Stimulated activated CD4-positive, alpha-beta T cell treated with anti-CD3 and anti-CD28 coated beads, Interleukin-4, amount 100 ng/mL, for 48 hours (primary cell): Measurements from ENCODE around the gene TMEM63A.
"Not testable (repeated sequence)": the region's sequence is repeated elsewhere in the genome, so short reads cannot be mapped to it uniquely, and the experiment has no call there.

Experiments used
- DNase-seq, 2 donors: peaks; one replicate each; pipeline ENCODE4 v3.0.0-alpha.2; 2020; ENCODE audit warnings: low read depth in 2 of 2

TMEM63A gene

GRCh38 chr1:225908773-225909172 is 26.6 kb upstream of the TMEM63A start:
- DNase-seq: no peak

- no peak for DNase-seq
These were observed 25.9 kb upstream of the TMEM63A start for GRCh38 chr1:225908013-225908640.

DNA sequence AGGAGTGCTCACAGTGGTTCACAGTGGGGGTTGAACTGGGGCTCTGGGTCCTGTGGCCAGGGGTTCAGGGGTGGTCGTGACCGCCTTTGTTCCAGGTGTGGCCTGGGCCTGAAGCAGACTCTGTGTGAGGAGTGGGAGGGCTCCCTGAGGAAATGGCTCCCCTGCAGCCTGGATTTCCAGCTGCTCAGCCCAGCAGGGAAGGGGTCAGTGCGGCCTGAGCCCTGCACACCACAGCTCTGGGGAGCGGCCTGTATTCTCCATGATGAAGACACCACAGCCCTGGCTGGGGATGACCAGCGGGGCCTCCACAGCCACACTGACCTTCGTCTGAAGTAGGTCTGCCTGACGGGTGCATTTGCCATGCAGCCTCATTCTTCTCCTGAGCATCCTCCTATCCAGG is 25.2 kb upstream of the TMEM63A start:
- DNase-seq: no peak

DNA sequence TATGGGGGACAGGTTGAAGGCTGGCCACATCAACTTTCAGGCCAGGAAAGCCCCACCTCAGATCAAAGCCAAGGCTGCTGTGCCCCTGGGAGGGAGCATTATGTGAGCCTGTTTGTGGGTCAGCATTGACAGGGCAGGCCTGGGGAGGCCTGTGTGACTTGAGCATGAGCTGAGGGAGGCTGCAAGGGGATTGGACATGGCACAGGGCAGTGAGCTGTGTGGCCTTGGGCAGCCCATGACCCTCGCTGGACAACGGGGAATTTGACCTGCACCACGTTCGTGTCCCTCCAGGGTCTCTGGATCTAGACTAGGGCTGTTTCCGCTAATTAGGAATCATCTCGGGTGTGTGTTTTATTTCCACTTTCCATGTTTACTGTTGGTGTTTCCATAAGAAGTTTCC is 24.3 kb upstream of the TMEM63A start:
- no peak for DNase-seq

- DNase-seq: no peak
These were observed 21.4 kb upstream of the TMEM63A start for GRCh38 chr1:225903623-225904022.

DNA sequence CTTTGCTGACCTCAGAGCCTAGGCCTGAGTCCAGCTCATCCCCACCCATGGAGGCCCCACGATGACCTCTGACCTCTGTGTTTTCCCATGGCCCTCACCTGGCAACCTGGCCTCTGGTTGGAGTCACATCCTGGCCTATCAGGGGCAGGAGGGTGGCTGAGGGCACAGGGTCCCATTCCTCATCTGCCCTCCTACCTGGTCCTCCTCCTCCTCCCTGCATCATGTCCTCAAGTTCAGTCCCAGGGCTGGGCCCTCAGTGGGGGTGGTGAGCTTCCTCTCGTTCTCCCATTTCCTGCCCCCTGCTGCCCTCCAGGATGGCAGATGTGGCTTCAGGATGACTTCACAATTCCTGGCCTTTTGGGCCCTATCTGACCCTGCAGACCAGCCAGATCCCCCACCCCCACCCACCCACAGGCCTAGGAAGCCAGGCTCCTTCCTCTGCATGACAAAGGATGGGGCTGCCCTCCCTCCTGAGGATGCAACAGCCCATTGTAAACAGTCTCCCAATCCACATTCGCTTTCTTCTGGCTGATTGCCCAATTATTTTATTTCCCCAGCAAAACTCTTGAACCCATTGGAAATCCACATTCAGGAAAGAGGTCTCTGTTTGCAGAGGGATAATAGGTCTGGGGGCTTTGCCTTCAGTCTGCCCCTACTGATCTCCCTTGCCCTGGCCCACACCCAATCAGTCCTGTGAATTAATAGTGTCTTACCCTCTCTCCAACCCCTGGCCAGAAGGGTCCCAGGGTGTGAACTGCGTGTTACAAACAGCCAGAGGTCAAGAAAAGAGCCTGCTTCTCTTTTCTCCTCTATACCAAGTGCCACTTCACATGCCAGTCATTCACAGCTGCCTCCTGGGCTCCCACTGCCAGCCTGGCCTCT is 17.1 kb upstream of the TMEM63A start:
- DNase-seq: no peak

DNA sequence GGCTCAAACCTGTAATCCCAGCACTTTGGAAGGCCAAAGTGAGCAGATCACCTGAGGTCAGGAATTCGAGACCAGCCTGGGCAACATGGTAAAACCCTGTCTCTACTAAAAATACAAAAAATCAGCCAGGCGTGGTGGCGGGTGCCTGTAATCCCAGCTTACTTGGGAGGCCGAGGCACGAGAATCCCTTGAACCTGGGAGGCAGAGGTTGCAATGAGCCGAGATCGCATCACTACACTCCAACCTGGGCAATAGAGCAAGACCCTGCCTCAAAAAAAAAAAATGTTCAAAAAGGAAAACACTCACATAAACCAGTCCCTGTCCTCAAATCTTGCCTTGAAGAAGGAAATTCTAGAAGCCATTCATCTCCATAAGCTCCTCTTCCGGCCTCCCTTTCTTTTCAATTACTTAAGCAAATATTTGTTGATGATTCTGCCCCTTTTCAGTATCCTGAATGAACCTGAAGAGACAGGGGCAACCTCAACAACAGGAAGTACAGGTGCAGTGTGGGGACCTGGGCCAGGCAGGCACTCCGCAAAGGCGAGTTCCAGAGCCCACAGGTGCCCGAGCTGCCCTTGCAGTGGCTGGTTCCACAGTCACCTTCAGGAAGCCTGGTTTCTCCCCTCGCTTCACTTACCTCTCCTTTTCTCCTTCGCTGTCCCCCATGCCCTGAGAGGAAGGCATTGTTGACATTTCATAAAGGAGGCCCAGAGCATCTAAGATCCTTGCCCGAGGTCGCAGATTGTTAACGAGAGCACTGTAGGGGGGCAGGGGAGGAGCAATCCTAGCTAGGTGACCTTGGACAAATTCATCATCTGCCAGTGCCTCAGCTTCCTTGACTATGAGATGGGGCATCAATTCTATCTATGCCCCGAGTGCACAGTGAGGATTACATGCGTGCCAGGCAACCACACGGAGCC is 15.7 kb upstream of the TMEM63A start:
- DNase-seq: no peak

GRCh38 chr1:225896937-225897549 is 14.9 kb upstream of the TMEM63A start:
- no peak for DNase-seq

DNA sequence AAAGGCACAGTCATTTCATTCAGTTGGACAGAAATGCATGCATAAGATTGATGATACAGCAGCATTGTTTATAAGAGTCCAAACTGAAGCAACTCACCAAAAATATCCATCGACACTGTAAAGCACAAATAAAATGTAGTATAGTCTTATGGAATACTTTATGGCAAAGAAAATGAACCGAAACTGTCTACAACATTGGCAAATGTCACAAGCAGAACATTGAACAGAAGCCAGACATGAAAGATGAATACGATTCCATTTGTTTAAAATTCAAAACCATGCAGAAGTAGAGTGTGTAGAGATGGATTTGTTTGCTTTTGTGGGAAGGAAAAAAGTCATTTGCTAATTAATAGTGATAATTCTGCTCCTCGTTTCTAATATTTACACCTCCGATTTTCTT is 14.3 kb upstream of the TMEM63A start:
- no peak for DNase-seq

DNA sequence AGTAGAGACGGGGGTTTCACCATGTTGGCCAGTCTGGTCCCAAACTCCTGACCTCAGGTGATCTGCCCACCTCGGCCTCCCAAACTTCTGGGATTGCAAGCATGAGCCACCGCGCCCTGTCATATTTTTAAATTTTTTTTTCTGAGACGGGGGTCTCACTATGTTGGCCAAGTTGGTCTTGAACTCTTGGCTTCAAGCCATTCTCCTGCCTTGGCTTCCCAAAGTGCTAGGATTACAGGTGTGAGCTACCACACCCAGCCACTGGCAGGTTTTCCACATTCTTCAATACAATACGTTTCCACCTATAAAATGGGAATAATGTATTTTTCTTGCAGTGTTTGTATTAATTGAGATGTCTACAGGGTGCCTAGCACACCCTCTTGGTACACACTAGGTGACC is 10.1 kb upstream of the TMEM63A start:
- no peak for DNase-seq

- no peak for DNase-seq
These were observed 9.2 kb upstream of the TMEM63A start for GRCh38 chr1:225891229-225891972.

GRCh38 chr1:225890346-225891228 is 8.4 kb upstream of the TMEM63A start:
- no peak for DNase-seq

DNA sequence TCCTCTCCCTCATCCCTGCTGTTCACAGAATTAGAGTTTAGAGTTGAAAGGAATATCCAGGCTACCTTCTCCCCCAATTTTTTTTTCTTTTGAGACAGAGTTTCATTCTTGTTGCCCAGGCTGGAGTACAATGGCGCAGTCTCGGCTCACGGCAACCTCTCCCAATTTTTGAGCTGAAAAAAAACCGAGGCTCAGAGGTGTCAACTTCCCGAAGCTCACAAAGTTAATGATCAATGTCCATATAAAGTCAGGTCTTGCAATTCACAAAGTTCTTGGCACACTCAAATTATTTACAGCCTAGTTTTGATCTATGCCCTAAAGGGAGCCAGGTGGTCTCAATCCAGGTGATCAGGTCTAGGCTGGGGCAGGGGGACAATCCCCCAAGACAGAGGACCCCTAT is 7.6 kb upstream of the TMEM63A start:
- DNase-seq: no peak

- no peak for DNase-seq
These were observed 6.9 kb upstream of the TMEM63A start, which contains the start of gene LEFTY1 for GRCh38 chr1:225888898-225889601. Gene LEFTY1 (minus strand): TSS chr1:225889146. CDS start chr1:225889066, 80 bp downstream.

GRCh38 chr1:225888289-225888897 is 6.2 kb upstream of the TMEM63A start:
- no peak for DNase-seq

GRCh38 chr1:225887554-225888288 is 5.5 kb upstream of the TMEM63A start:
- DNase-seq: not testable (repeated sequence)

DNA sequence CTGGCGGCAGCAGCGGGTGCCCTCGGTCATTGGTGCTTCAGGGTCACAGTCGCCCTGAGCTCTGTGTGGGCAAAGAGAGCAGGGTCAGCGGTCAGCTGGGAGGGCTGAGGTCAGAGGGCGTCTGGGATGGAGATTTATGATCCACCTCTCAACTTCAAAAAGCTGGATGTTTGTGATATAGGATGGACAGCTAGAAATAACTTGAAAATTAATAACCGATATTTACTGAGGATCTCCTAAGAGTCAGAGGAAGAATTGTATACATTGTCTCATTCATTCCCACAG is 4.8 kb upstream of the TMEM63A start:
- DNase-seq: no peak
